GM21529 (cell line): ENCODE measurements around the gene SCGB2A2.

ENCODE experiments used
- ATAC-seq: cut with Tn5 transposase; IDR thresholded peaks from one replicate; pipeline ENCODE4 v1.9.1; 2021; ENCODE audit not compliant: unreplicated experiment

Gene SCGB2A2

DNA sequence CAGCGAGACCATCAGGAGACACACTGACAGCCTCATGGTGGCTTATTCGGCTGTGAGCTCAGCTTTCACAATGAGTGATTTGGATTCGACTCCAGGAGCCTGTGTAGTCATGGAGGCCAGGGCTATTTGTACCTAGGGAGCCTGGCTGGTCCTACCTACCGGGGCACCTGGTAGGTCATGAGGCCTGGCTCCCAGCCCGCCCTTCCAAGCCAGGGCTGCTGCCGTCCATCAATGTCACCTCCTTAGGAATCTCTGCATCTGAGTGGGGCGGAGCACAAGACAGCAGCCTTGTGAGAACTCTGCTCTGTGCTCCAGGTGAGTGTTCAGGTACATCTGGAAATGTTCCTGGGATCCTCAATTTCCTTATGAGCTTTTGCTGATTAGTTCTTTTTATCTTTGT lies 29.0 kb downstream of the SCGB2A2 start, which contains the start of gene SCGB1D4:
Gene SCGB1D4 (minus strand): TSS at position 101 of the 400 bp plus-strand sequence. CDS start 65 bp downstream, at position 36.
- no peak for ATAC-seq

GRCh38 chr11:62306227-62306626 lies 36.3 kb downstream of the SCGB2A2 start:
- no peak for ATAC-seq

GRCh38 chr11:62307950-62308349 lies 38.0 kb downstream of the SCGB2A2 start:
- no peak for ATAC-seq

GRCh38 chr11:62309991-62310390 lies 40.0 kb downstream of the SCGB2A2 start:
- ATAC-seq = no peak

- no peak for ATAC-seq
Measured at GRCh38 chr11:62315431-62315830, 45.5 kb downstream of the SCGB2A2 start.

DNA sequence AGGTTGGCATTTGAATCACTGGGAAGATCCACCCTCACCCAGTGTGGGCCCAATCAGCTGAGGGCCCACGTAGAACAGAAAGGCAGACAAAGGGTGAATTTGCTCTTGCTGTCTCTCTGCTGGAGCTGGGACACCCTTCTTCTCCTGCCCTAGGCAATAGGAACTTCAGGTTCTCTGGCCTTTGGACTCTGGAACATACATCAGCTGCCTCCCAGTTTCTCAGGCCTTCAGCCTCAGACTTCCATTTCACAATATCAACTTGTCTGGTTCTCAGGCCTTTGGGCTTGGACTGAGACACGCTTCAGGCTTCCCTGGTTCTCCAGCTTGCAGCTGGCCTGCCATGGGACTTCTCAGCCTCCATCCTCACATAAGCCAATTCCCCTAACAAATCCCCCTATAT lies 52.6 kb downstream of the SCGB2A2 start:
- ATAC-seq = no peak
